SU-DHL-6 (cell line): ENCODE measurements around the gene POLR1A.

Experiments used
- H2AFZ ChIP-seq: fragments of 200-600 bp; sonication (generic); 2 replicates; pipeline ENCODE4 v1.6.1; 2014; ENCODE audit warnings: low read depth, mild to moderate bottlenecking, moderate library complexity, mixed read lengths, antibody characterized with exemption, low read length; ENCODE audit not compliant: severe bottlenecking
- H3F3A ChIP-seq: fragments of 200-600 bp; shearing (Covaris generic); 2 replicates; pipeline ENCODE4 v1.6.0; 2016; ENCODE audit warnings: antibody characterized with exemption, mild to moderate bottlenecking; ENCODE audit not compliant: insufficient read depth
- H3K27ac ChIP-seq: fragments of 200-600 bp; sonication (generic); 2 replicates; pipeline ENCODE4 v1.5.1; 2016; ENCODE audit warnings: low read depth, mild to moderate bottlenecking, low read length, moderate library complexity, mixed read lengths
- H3K27me3 ChIP-seq: fragments of 200-600 bp; sonication (generic), shearing (Covaris generic); 2 replicates; pipeline ENCODE4 v1.6.0; 2014; ENCODE audit warnings: mild to moderate bottlenecking, low read length
- H3K36me3 ChIP-seq: fragments of 200-600 bp; sonication (generic); 2 replicates; pipeline ENCODE4 v1.6.1; 2014; ENCODE audit warnings: mild to moderate bottlenecking, low read length, mixed read lengths
- H3K4me2 ChIP-seq: fragments of 300-600, 200-600 bp; shearing (Covaris generic), sonication (generic); 2 replicates; pipeline ENCODE4 v1.6.0; 2014; ENCODE audit warnings: low read length, low read depth, mild to moderate bottlenecking; ENCODE audit not compliant: poor library complexity, severe bottlenecking
- H3K4me3 ChIP-seq: fragments of 200-600 bp; sonication (generic); 2 replicates; pipeline ENCODE4 v1.5.1; 2014; ENCODE audit warnings: antibody characterized with exemption, low read length, mild to moderate bottlenecking, mixed read lengths; ENCODE audit not compliant: insufficient read depth, poor library complexity, severe bottlenecking
- H3K79me2 ChIP-seq: fragments of 200-600 bp; sonication (generic); 2 replicates; pipeline ENCODE4 v1.6.1; 2014; ENCODE audit warnings: mild to moderate bottlenecking, low read length, moderate library complexity; ENCODE audit not compliant: insufficient read depth
- H3K9ac ChIP-seq: fragments of 200-600 bp; sonication (generic); 2 replicates; pipeline ENCODE4 v1.7.0; 2014; ENCODE audit warnings: mild to moderate bottlenecking, low read length
- H3K9me2 ChIP-seq: fragments of 200-600 bp; sonication (generic); replicated peaks from 2 replicates; pipeline ENCODE4 v1.6.1; 2014; ENCODE audit warnings: low read length; ENCODE audit not compliant: insufficient read depth
- H3K9me3 ChIP-seq: fragments of 200-600 bp; sonication (generic); 2 replicates; pipeline ENCODE4 v1.6.1; 2014; ENCODE audit warnings: low read length, mixed read lengths; ENCODE audit not compliant: insufficient read depth
- H4K20me1 ChIP-seq: fragments of 200-600 bp; sonication (generic); 2 replicates; pipeline ENCODE4 v1.6.1; 2014; ENCODE audit warnings: low read depth, mild to moderate bottlenecking, antibody characterized with exemption, low read length, moderate library complexity, mixed read lengths
- CTCF ChIP-seq: fragments of 200-600 bp; sonication (generic); IDR thresholded peaks from one replicate; pipeline ENCODE4 v1.5.1; 2017; ENCODE audit warnings: antibody characterized with exemption, mild to moderate bottlenecking, low read length, moderate library complexity; ENCODE audit not compliant: insufficient read depth, poor library complexity, severe bottlenecking
- EZH2phosphoT487 ChIP-seq: fragments of 200-600 bp; sonication (generic), shearing (Covaris generic); conservative IDR thresholded peaks from 2 replicates; pipeline ENCODE4 v1.6.1; 2018; ENCODE audit warnings: mild to moderate bottlenecking, antibody characterized with exemption, low read length, moderate library complexity, mixed read lengths

Gene POLR1A

GRCh38 chr2:85996591-85996990, 109.1 kb downstream of the POLR1A start:
- Histone ChIP-seq H3K4me3 (no peak overlapping the region), H3K4me2 (no peak overlapping the region), H3F3A (no peaks in the 10 kb centered on the region), H3K79me2 (no peaks in the 10 kb centered on the region), H3K27me3 (no peaks in the 10 kb centered on the region), H4K20me1 (no peaks in the 10 kb centered on the region), H3K27ac (no peak overlapping the region), H3K36me3 (no peaks in the 10 kb centered on the region), H3K9me3 (no peaks in the 10 kb centered on the region), H2AFZ (no peak overlapping the region), H3K9ac (no peak overlapping the region), H3K9me2 (no peaks in the 10 kb centered on the region)
- no peak for TF ChIP-seq CTCF
- TF ChIP-seq EZH2phosphoT487, result no peak

- no peaks in the 10 kb centered on the region for H3K27me3 ChIP-seq
- H3K27ac ChIP-seq, result no peak overlapping the region
- H3K9ac ChIP-seq, result no peak overlapping the region
- no peaks in the 10 kb centered on the region for H3K9me3 ChIP-seq
- H3F3A ChIP-seq, result no peaks in the 10 kb centered on the region
- H3K79me2 ChIP-seq, result no peaks in the 10 kb centered on the region
- no peak overlapping the region for H3K4me2 ChIP-seq
- no peak overlapping the region for H2AFZ ChIP-seq
- no peaks in the 10 kb centered on the region for H3K9me2 ChIP-seq
- H3K4me3 ChIP-seq, result no peak overlapping the region
- H4K20me1 ChIP-seq, result no peaks in the 10 kb centered on the region
- TF ChIP-seq EZH2phosphoT487 (no peak), CTCF (no peak)
- H3K36me3 ChIP-seq, result no peaks in the 10 kb centered on the region
Observed at GRCh38 chr2:85995648-85996529, 109.8 kb downstream of the POLR1A start.

GRCh38 chr2:85994897-85995647, 110.6 kb downstream of the POLR1A start:
- Histone ChIP-seq H3K27ac (no peak overlapping the region), H3K4me2 (no peak overlapping the region), H3K4me3 (no peak overlapping the region)

More at GRCh38 chr2:85994897-85995647, 110.6 kb downstream of the POLR1A start:
- TF ChIP-seq EZH2phosphoT487 (no peak), CTCF (no peak)
- H4K20me1 ChIP-seq, result no peaks in the 10 kb centered on the region
- H3K27me3 ChIP-seq, result no peaks in the 10 kb centered on the region
- no peak overlapping the region for H2AFZ ChIP-seq
- no peaks in the 10 kb centered on the region for H3F3A ChIP-seq
- no peaks in the 10 kb centered on the region for H3K9me3 ChIP-seq
- H3K9me2 ChIP-seq, result no peaks in the 10 kb centered on the region
- no peaks in the 10 kb centered on the region for H3K36me3 ChIP-seq
- no peak overlapping the region for H3K9ac ChIP-seq
- no peaks in the 10 kb centered on the region for H3K79me2 ChIP-seq
